GM19328 (cell line): ENCODE results near the gene FSTL4.
"Not testable (repeated sequence)": the region's sequence is repeated elsewhere in the genome, so short reads cannot be mapped to it uniquely, and the experiment has no call there.

Source experiments
- ATAC-seq: cut with Tn5 transposase; IDR thresholded peaks from one replicate; pipeline ENCODE4 v1.9.1; 2021; ENCODE audit warnings: mild to moderate bottlenecking, moderate library complexity; ENCODE audit not compliant: unreplicated experiment

Gene FSTL4

DNA sequence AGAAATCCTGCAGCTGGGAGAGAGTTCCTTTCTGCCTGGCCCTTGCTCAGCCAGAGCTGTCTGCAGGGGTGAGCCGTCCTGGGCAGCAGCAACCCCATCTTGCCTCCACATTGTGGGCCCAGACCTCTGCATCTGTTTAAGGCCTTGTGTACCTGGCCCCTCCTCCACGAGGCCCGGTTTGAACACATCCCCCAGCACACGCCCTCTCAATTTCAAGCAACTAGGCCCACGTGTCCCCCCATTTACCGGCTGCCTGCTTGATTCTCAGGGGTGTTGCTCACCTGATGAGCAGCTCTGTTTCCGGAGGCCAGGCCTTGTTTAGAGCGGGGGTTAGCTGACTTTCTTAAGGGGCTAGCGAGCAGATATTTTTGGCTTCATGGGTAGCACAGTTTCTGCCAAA, 378.7 kb downstream of the FSTL4 start:
- no peak for ATAC-seq

DNA sequence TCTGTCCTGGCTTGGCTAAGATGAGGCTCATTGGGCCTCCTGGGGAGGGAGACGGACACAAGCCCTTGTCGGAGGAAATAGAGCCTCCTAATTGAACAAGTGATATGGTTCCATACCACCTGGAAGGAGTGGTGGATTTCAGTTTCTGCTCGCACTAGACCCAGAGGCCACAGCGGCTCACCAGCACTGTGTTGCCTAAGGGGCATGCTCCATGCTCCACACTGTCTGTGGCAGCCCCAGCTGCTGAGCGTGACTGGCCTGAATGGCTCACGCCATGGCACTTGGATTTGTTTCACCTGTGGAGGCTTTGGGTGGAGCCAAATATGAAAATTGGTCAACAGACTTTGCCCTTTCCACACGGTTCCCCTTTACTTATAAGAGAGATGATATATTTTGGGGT, 379.4 kb downstream of the FSTL4 start:
- no peak for ATAC-seq

DNA sequence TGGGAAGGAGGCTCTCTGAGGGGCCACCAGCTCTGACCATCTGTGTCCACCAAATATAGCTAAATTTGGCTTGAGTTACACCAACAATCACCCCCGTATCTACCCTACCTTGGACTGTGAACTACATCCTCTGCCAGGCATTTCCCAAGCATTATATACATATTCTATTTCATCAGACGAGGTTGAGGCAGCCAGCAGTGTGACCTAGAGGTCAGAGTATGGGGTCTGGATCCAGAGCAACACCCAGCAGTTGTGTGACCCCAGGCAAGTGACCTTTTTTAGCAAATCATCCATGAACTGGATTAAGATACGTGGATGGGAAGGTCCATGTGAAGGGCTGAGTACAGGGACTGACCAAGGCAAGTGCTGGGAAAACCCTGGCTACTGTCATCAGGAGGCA, 379.9 kb downstream of the FSTL4 start:
- ATAC-seq: no peak

DNA sequence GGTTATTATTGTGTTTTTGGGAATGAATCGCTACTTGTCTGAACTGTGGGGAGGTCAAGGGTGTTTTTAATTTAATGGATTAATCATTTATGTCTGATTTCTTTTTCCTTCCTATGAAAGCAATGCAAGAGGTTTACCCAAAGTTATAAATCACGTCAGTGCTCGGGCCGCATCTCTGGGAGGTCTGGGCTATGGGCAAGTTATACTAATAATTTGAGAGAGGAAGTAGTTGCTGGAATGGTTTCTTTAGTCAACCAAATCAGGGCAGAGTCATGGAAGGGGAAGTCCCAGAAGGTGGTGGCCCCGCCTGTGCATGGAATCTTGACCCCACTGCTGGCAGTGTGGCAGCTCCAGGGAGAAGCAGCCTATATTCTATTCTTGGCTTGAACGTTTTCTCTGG, 380.3 kb downstream of the FSTL4 start:
- no peak for ATAC-seq

DNA sequence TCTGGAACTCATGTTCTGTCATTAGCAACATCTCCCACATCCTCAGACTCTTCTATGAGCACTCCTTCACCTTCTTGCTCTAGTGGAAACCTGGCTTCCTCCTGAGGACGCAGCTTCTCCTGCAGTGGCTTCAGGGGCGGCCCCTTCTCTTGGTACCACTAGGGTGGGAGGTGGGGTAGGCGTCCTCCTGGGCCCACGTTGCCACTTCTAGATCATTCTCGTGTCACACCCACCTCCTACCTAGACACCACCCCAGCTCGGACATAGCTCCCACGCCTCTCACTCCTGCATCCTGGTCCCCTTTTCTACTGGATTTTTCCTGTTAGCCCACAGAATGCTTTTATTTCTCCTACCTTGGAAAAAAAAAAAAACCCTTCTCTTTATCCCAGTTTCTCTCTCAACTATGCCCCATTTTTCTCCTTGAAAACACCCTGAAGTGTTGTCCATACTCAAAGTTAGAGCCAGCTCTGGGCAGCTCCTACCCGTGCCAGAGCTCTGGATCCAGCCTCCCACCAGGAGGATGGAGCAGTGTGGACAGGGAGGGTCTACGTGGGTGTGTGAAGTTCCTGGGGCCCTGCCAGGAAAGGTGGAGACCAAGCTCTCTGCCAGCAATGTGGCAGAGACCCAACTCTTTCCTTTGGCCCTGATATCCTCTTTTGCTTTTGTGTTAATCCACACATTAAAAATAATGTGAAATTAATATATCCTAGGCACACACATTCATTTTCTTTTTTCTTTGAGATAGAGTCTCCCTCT, 381.3 kb downstream of the FSTL4 start:
- ATAC-seq: no peak

DNA sequence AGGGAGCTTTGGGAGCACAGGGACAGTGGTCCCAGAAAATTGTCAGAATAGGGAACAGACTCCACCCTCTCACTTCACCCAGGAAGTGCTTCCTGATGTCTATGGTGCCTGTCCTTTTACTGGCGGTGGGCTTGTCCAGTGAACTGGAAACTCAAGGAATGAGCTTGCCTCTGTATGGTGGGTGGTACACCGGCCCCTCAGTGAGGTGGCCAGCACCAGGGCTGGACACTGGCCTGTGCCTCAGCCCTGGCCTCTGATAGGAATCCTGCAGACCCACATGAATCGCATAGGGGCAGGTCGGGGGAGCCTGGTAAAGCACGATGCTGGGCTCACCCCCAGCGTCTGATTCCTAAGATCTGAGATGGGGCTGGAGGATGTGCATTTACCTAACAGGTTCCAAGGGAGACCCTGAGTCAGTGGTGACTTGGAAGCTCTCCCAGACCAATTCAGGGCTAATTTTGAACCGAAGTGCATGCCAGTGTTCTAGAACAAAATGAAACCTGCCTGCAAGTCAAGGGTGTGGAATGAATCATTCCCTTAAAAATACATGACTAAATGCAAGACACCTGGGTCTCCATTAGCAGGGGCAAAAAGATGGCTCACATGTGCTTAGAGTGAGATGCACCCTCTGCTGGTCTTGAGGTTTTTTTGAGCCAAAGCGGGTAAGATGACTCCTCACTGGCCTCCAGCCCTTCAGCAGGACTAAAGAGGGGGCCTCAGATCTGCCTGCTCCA, 382.2 kb downstream of the FSTL4 start:
- ATAC-seq: no peak

DNA sequence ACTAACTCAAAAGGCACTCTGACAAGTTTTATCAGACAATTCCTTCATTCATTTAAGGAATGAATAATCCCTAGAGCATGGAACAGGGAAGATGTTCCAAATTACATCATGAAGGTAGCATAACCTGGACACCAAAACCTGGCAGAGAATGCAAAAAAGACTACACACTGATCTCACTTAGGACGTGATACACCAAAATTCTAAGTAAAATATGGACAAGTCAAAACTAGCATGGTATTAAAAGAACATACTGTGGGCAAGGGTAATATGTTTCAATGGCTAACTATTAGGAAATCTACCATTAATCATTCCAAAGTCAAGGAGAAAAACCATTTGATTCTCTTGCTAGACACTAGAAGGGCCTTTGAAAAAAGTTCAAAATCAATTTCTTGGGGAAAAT, 384.0 kb downstream of the FSTL4 start:
- ATAC-seq: no peak

DNA sequence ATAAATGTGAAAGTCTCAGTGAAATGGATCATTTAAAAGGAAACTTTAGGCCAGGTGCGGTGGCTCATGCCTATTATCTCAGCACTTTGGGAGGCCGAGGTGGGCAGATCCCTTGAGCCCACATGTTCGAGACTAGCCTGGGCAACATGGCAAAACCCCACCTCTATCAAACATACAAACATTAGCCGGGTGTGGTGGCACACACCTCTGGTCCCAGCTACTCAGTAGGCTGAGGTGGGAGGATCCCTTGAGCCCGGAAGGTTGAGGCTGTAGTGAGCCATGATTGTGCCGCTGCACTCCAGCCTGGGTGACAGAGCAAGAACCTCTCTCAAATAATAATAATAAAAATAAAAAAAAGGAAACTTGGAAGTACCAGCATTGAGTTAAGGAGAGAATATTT, 384.4 kb downstream of the FSTL4 start:
- ATAC-seq: no peak

DNA sequence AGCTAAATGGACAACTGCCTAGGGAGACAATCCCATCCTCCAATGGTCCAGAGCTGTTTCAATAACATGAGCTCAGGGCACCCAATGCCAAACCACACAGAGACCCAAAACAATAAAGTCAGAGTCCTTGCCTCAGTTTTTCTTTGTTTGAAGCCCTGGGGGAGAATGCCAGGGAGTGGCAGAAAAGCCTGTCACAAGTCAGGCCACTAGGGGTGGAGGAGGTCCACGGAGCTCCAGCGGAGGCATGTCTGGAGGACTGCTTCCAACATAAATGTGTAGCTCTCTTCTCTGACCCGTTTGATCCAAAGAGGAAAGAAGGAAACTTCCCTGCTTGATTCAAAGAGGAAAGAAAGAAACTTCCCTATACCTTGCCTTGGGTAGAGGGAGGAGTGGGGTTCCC, 385.3 kb downstream of the FSTL4 start:
- ATAC-seq: no peak

DNA sequence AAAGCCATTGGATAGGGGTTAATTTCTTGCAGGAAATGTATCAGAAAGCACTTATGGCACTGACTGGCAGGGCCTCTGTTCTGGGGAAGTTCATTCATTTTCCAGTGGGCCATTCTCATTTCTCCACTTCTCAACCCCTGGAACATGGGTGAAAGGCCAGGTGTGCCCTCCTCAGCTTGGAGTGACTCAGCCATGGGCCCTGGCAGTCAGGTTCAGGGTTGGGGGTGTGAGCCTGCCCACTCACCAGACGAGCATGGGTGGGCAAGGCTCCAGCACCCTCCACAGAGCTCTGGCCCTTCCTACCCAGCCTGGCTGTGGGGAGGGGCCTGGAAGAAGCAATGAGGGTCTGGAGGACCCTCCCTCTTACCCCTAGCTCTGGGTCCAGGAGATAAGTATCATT, 386.2 kb downstream of the FSTL4 start:
- ATAC-seq: no peak

DNA sequence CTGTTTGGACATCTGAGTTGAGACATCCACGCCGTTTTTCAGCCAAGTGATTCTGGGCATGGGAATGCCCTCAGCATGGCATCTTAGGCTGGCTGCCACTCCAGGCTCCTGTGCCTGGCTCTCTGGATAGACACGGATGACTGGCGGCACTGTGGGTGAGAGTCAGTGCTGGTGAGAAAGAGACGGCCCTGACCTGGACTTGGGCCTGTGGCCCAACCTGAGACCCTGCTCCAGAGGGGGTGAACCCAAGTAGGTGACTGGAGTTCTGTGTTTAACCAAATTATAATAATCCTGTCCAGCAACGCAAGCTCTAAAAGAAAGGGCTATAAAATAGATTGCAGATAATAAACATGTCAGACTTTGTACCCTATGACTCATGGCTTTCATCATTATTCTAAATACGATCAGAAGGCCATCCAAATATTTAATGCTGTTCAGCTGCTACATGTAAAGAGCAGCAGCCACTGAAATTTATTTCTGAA, 386.6 kb downstream of the FSTL4 start:
- ATAC-seq: no peak

DNA sequence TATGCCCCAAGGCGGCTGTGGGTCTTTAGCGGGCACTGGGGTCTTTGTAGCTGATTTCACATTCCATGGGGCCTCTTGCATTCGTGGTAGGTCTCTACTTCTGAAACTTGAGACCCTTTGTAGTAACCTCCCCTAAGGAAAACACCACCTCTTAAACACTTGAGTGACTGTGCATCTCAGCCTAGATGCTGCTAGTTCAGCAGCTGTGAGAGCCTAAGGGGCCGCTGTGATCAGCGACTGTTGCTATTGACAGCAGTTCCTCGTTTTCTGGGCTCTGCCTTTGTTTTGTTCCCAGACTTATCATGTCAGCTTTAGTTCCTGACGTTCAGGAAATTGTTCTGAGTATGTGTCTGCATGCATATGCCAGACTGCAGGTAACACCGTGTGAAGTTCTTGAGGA, 389.4 kb downstream of the FSTL4 start:
- no peak for ATAC-seq

DNA sequence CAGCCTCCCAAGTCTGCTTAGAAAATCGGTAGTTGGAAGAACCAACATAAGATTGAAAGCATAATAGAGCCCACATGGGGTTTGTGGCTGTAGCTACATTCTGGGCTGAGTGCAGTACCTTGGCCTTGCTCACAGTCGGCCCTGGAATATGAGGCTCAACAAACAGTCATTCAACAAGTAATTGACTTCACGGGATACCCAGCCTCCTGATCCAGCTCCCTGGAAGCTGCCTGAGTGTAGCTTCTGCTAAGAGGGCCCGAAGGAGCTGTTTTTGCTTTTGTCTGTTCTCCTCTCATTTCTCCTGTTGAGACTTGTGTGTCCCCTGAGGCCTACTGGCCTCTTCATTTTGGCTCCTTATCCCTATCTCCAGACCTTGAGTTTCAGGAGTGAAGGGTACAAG, 389.8 kb downstream of the FSTL4 start:
- ATAC-seq: no peak

DNA sequence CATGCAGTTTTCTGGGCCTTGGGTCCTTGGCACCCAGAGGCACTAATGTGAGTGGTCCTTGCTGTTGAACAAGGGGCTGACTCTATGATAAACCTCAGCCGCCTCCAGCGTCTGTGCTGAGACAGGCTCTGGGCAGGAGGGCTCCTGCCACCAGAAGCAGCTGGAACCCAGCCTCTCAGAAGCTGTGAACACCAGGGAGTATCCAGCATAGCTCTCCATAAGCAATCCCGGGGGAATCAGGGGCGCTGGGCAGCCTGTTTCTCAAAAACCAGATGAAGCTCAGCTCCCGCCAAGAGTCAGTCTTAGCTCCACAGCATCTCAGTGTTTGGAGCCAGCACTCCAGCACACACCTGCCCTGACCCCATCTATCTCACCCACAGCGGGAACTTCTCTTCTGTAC, 390.3 kb downstream of the FSTL4 start:
- ATAC-seq: no peak

DNA sequence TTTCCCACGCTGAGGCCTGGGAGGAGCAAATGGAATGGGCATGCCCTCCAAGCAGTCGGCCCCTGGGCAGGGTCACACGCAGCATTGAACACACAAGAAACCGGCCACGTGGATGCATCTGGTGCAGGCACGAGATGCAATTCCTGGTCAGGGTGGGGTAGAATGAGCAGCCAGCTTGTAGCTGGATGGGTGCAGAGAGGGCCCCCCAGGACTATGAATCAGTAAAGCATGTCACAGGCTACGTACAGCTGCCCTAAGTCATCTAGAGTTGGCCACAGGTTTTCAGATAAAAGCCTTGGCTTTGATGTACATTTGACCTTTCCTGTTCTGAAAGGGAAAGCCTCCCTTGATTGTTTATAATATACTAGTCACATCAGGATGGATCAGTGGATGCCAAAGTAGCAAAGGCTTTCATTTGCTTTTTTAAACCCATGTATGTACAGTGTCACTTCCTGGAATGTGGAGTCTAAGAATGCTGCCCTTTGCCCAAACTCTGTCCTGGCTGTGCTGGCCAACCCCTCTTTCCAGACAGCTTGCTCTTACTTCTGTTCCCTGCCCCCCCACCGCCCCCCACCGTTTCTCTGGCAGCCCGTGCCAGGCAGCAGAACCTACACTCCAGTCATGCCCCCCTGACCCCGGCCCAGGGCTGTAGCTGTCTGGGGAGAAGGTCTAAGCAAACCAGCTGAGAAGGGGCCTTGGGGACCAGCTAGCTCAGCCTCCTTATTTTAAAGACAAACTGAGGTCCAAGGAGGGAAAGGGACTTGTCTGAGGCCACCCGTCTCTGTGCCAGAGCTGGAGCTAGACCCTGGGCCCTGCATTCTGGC, 391.3 kb downstream of the FSTL4 start:
- ATAC-seq: no peak

DNA sequence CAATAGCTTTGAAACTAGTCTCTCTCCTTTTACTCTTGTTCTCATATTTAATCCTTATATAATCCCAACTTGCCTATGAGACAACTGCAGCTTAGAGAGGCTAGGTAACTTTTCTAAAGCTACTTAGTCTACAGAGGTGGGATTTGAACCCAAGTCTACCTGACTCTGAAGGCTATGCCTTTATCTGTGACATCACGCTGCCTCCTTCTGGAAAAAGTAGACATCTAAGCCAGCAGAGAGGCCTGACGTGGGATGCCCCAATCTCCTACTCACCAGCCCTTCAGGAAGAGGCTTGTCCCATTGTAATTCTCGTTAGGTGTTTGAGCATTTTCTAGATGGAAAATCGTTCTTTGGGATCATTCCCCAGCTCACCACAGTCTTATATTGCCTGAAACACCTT, 393.0 kb downstream of the FSTL4 start:
- ATAC-seq: no peak

DNA sequence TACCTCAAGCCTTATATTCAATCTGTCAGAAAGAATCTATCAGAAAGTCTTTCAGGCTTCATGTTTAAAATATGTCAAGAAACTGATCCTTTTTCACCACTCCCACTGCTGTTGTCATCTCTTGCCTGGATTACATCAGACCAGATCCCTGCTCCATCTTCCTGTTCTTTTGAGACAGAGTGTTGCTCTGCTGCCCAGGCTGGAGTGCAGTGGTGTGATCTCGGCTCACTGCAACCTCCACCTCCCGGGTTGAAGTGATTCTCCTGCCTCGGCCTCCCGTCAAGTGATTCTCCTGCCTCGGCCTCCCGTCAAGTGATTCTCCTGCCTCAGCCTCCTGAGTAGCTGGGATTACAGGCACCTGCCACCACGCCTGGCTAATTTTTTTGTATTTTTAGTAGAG, 396.2 kb downstream of the FSTL4 start:
- ATAC-seq: not testable (repeated sequence)

DNA sequence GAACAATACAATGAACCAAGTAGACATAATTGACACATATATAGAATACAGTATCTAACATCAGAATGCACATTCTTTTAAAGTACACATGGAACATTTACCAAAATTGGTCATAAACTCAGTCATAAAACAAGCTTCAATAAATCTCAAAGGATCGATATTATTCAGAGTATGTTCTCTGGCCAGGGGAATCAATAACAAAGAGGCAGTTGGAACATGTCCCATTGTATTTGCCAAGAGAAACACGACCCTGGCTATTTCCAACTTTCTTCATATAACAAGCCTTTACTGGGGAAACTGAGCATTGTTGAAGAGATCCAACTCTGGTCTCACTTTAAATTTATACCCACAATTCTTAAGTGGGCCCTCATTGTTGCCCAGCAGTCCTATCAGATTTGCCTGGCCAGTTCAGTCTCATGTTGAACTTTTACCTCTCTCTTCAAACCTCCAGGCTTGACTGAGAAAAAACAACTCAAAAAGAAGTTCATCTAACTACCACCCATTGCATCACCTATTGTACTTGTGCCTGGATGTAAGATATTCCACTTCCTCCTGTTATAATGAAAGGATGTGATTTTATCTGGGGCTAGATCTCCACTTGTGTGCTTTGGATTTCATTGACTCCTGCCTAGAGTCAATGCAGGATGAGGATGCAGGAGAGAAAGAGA, 398.1 kb downstream of the FSTL4 start:
- no peak for ATAC-seq

DNA sequence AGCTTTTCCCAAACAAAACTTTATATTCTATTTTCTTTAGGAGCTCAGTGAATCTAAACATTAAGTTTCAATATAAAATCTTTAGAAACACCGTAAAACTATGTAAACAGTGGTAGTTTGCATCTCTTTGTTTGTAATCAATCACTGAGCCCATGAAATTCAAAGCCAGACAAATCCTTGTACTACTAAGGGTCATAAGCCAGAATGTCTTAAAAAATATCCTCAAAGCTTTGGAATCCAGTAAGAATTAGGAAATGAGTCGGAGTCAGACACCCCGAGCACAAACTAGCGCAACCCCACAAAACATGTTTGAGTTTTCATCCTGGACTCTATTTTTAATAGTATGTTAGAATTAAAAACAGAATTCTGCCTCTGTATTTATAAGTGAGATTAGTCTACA, 406.7 kb downstream of the FSTL4 start:
- no peak for ATAC-seq

DNA sequence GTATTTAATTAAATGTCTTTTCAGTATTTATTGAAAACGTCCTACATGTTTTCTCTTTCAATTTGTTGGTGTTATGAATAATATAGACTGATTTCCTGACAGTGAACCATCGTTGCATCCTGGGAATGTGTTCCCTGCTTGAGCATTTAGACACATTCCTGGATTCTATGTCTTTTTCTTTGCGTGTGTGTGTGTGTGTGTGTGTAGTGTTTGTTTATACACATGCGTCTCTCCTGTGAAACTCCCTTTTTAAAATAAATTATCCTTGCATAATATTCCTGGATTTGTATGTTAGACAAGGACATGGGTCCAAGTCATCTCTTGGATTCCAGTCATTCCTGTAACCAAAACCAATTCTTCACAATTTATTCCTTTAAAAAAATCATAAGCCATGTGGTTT, 407.1 kb downstream of the FSTL4 start:
- no peak for ATAC-seq
